MCF 10A (cell line): ENCODE measurements around the gene INA. TPM values are rescaled to one million over a fixed set of nuclear protein-coding genes. Genes with fewer than 3 reads are reported as not detected.
"Not testable (repeated sequence)": the region's sequence is repeated elsewhere in the genome, so short reads cannot be mapped to it uniquely, and the experiment has no call there.

Source experiments
- BruUV-seq: library from RNA; stranded (reverse); fragments of 400-500 nt; replicated peaks from 2 replicates; lab custom pipeline; 2021; lab: Mats Ljungman, UMichigan
- CTCF ChIA-PET: fragments of 300-600 bp; sonication (Branson Sonifier 250); formaldehyde crosslinking; extraction: SDS; loops from one replicate; lab custom pipeline; 2021; ENCODE audit warnings: antibody characterized with exemption, inconsistent platforms; lab: Yijun Ruan, JAX
- POLR2A ChIA-PET: fragments of 300-600, 350-650 bp; sonication (Branson Sonifier 250); formaldehyde crosslinking; extraction: SDS; loops from one replicate; lab custom pipeline; 2020; ENCODE audit warnings: antibody characterized with exemption, inconsistent platforms; lab: Yijun Ruan, JAX
- DNase-seq: peaks from one replicate; pipeline ENCODE4 v3.0.0-alpha.2; 2018; ENCODE audit not compliant: unreplicated experiment
- H3K27ac Mint-ChIP-seq: one replicate; pipeline ENCODE4 v1.8.0; 2022; ENCODE audit warnings: mild to moderate bottlenecking, low read depth, mixed read lengths; ENCODE audit not compliant: unreplicated experiment
- H3K27me3 Mint-ChIP-seq: one replicate; pipeline ENCODE4 v1.8.0; 2022; ENCODE audit warnings: mixed read lengths; ENCODE audit not compliant: insufficient read depth, unreplicated experiment
- H3K36me3 Mint-ChIP-seq: one replicate; pipeline ENCODE4 v1.8.0; 2022; ENCODE audit warnings: mild to moderate bottlenecking, moderate library complexity, mixed read lengths; ENCODE audit not compliant: insufficient read depth, unreplicated experiment
- H3K4me1 Mint-ChIP-seq: one replicate; pipeline ENCODE4 v1.8.0; 2022; ENCODE audit warnings: mixed read lengths; ENCODE audit not compliant: insufficient read depth, unreplicated experiment
- H3K4me3 Mint-ChIP-seq: one replicate; pipeline ENCODE4 v1.8.0; 2022; ENCODE audit warnings: mild to moderate bottlenecking, moderate library complexity, mixed read lengths; ENCODE audit not compliant: unreplicated experiment
- H3K9me3 Mint-ChIP-seq: one replicate; pipeline ENCODE4 v1.8.0; 2022; ENCODE audit warnings: mixed read lengths; ENCODE audit not compliant: unreplicated experiment
- intact Hi-C: fragments of 100-400 bp; cut with micrococcal nuclease; formaldehyde crosslinking; loops from 2 replicates; pipeline ENCODE4 v1.14.1; 2022
- total RNA-seq: library from RNA; stranded (reverse); gene quantifications from 2 replicates; pipeline ENCODE4 v1.2.3, GENCODE V29; 2022
- TF ChIP-seq, protein P1 (sequence below): fragments of 200-600 bp; IDR thresholded peaks from one replicate; pipeline ENCODE4 v1.8.0; 2022; ENCODE audit warnings: antibody characterized with exemption, mild to moderate bottlenecking; ENCODE audit not compliant: unreplicated experiment

The INA gene
- total RNA-seq, 1 experiment from 2014 or later, result not detected

DNA sequence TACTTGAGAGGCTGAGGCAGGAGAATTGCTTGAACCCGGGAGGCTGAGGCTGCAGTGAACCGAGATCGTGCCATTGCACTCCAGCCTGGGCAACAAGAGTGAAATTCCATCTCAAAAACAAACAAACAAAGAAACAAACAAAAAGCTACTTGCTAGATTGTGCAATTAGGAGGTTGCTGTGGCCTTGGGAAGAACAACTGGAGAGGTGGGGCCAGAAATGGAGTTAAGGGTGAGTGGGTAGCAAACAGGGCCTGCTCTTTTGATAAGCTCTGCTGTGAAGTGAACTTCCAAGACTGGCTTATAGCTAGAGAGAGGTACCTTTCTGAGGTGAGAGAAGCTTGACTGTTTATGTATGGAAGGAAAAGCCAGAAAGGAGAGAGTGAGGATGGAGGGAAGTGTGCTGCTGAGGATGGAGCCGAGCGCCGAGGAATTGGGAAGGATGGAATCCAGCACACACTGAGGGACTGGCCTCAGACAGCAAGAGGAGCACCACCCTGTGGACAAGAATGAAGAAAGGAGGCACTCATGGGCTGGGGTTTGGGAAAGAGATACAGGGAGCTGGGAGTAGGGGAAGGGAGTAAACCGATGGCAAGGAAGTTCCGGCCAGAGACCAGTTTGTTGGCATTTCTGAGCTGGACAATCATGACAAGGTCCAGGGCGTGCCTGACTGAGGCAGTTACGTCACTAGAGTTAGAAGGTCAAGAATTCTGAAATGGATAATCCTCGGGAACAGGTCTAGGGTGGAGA lies 38.3 kb upstream of the INA start:
- ChIA-PET CTCF (interaction anchor here (0.8 to 0.9 kb wide), 3 partner anchors 69 to 405 kb away, joined by 3 to 6 read pairs (median 4); no protein-coding TSS in a partner anchor), POLR2A (interaction anchor here (0.6 to 1.3 kb wide), 3 partner anchors 10 to 292 kb away, joined by 3 to 5 read pairs (median 3); partner anchors contain the start of gene NT5C2)
- H3K27ac Mint-ChIP-seq, result no peak overlapping the region
- no peak overlapping the region for H3K4me3 Mint-ChIP-seq
- intact Hi-C loops, result no loop called here
- H3K9me3 Mint-ChIP-seq, result no peaks in the 10 kb centered on the region
- peaks cover 25% of the 10 kb centered on the region for H3K4me1 Mint-ChIP-seq
- no TSS peak for BruUV-seq
- DNase-seq, result peak; percentile 48
- no peaks in the 10 kb centered on the region for H3K27me3 Mint-ChIP-seq
- TF ChIP-seq, protein P1, sequence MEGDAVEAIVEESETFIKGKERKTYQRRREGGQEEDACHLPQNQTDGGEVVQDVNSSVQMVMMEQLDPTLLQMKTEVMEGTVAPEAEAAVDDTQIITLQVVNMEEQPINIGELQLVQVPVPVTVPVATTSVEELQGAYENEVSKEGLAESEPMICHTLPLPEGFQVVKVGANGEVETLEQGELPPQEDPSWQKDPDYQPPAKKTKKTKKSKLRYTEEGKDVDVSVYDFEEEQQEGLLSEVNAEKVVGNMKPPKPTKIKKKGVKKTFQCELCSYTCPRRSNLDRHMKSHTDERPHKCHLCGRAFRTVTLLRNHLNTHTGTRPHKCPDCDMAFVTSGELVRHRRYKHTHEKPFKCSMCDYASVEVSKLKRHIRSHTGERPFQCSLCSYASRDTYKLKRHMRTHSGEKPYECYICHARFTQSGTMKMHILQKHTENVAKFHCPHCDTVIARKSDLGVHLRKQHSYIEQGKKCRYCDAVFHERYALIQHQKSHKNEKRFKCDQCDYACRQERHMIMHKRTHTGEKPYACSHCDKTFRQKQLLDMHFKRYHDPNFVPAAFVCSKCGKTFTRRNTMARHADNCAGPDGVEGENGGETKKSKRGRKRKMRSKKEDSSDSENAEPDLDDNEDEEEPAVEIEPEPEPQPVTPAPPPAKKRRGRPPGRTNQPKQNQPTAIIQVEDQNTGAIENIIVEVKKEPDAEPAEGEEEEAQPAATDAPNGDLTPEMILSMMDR, result no peak
- H3K36me3 Mint-ChIP-seq, result no peaks in the 10 kb centered on the region

DNA sequence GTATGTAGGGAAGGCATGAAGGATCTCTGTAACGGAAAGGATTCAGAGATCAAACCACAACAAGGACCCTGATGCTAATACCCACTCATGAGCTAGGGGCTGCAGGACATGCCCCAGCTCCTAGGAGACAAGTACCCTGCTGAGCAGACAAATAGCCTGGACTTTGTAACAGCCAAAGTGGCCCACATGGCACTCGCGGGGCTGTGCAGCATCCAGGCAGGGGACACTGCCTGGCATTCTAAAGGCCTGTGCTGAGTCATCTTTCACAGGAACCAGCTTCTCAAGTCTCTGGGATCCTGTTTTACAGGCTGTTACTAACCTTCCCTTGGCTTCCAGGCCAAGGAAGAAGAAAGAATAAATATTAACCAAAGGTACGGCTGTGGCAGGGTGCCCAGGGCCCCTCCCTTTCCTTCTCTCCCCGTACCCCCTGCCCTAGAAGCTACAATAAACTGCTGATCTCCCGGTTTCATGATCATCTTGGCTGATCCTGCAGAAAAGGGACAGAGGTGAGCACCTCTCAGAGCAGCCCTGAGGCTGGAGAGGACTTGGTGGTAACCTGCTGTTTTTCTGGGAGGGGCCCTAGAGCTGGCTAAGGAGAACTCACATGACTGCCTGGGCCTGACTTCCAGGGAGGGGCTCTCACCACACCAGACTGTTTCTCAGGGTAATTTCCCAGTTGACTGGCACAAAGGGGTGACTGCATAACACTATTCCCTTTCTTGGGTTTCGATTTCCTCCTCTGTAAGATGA lies 35.5 kb upstream of the INA start:
- CTCF ChIA-PET, result interaction anchor here (0.5 to 1.4 kb wide), 5 partner anchors 14 to 311 kb away, joined by 3 to 6 read pairs (median 3); no protein-coding TSS in a partner anchor
- Mint-ChIP-seq H3K4me1 (peaks cover 31% of the 10 kb centered on the region), H3K36me3 (no peaks in the 10 kb centered on the region), H3K4me3 (peak overlapping the region; percentile 53), H3K9me3 (no peaks in the 10 kb centered on the region), H3K27ac (peak overlapping the region; percentile 65), H3K27me3 (no peaks in the 10 kb centered on the region)
- BruUV-seq, result no TSS peak
- peak; percentile 76 for DNase-seq
- TF ChIP-seq, protein P1, result no peak
- intact Hi-C loops, result loop anchor here (5.0 kb wide), 4 partner anchors 49 to 514 kb away; partner anchors contain the start of gene NT5C2
- POLR2A ChIA-PET, result interaction anchor here (0.6 to 3.8 kb wide), 6 partner anchors 10 to 87 kb away, joined by 3 to 35 read pairs (median 6); partner anchors contain the start of gene NT5C2

DNA sequence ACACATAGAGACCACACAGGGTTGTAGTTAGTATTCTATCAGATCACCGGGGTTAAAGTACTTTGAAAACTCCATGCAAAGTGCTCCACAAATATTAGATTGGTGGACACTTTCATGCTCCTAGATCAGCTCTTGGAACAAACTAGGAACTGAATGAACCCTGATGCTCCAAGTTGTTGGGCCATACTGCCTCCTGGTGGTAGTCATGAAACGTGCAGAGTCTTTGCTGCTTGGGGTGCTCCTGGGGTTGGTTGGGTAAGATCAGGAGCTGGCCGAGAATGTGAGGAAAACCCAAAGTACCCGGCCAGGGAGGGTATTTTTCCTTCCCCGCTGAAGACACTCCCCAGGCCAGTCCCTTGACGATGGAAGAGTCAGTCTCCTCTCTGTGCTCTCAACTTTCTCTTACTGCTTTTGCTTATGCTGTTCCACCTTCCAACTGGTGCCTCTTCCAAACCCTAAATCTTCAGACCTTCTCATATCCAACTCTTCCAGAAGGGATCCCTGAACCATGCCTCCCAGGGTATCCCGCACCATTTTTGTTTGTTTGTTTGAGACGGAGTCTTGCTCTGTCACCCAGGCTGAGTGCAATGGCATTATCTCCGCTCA lies 32.2 kb upstream of the INA start:
- Mint-ChIP-seq H3K9me3 (no peaks in the 10 kb centered on the region), H3K27ac (no peak overlapping the region), H3K4me3 (no peak overlapping the region), H3K36me3 (peaks cover 4% of the 10 kb centered on the region), H3K27me3 (no peaks in the 10 kb centered on the region), H3K4me1 (peaks cover 22% of the 10 kb centered on the region)
- CTCF ChIA-PET, result interaction anchor here (0.5 to 2.3 kb wide), 39 partner anchors 10 to 473 kb away, joined by 3 to 20 read pairs (median 4); partner anchors contain the start of gene CNNM2
- intact Hi-C loops, result loop anchor here (1.0 to 5.0 kb wide), 7 partner anchors 52 to 517 kb away; partner anchors contain the start of genes CNNM2 and NT5C2
- TF ChIP-seq, protein P1, result peak; percentile 72
- peak; percentile 88 for DNase-seq
- POLR2A ChIA-PET, result interaction anchor here (0.8 to 1.5 kb wide), 11 partner anchors 13 to 327 kb away, joined by 3 to 9 read pairs (median 4); partner anchors contain the start of gene CNNM2
- no TSS peak for BruUV-seq

DNA sequence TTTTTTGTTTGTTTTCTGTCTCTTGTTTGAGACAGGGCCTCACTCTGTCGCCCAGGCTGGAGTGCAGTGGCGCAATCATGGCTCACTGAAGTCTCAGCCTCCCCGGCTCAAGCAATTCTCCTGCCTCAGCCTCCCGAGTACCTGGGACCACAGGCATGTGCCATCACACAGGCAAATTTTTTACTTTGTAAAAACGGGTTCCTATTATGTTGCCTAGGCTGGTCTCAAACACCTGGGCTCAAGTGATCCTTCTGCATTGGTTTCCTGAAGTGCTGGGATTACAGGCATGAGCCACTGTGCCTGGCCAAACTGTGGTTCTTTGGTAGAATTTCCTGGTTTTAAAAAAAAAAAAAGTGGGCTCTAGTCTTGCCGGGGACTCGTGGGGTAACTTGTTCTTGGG lies 31.4 kb upstream of the INA start, which contains the start of gene RPEL1:
Gene RPEL1, plus strand, starts transcription at position 301 of the 400 bp plus-strand sequence. CDS start 110 bp downstream, outside the sequence.
- CTCF ChIA-PET, result interaction anchor here (0.9 to 2.2 kb wide), 10 partner anchors 9 to 332 kb away, joined by 3 to 15 read pairs (median 4); no protein-coding TSS in a partner anchor
- H3K9me3 Mint-ChIP-seq, result not testable (repeated sequence)

More for the DNA sequence above, 31.4 kb upstream of the INA start, which contains the start of gene RPEL1:
- H3K27ac Mint-ChIP-seq, BruUV-seq, POLR2A ChIA-PET, H3K36me3 Mint-ChIP-seq, DNase-seq, H3K4me3 Mint-ChIP-seq, intact Hi-C loops, H3K27me3 Mint-ChIP-seq: not testable (repeated sequence)
- peaks cover 16% of the 10 kb centered on the region for H3K4me1 Mint-ChIP-seq
